NCI-H1048 (cell line): ENCODE measurements around the gene ITGA6.

Experiments
- DNase-seq: peaks from one replicate; lab custom pipeline; 2025; lab: John Stamatoyannopoulos, UW

The ITGA6 gene

DNA sequence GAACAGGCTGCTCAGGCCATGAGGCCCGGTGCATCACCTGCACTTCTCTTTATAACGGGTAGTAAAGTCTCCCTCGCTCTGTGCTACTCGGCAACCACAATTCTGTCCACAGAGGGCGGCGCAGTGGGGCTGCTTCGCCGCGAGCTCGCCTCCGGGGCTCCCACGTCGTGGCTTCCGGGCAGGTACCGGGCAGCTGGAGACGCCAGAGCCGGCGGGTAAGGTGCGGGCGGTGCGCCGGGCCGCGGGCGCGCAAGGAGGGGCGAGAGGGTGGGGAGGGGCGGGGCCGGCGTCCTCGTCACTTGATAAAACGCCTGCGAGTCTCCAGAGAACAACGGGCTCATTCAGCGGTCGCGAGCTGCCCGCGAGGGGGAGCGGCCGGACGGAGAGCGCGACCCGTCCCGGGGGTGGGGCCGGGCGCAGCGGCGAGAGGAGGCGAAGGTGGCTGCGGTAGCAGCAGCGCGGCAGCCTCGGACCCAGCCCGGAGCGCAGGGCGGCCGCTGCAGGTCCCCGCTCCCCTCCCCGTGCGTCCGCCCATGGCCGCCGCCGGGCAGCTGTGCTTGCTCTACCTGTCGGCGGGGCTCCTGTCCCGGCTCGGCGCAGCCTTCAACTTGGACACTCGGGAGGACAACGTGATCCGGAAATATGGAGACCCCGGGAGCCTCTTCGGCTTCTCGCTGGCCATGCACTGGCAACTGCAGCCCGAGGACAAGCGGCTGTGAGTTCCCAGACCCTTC, at the start of gene ITGA6:
TSS of gene ITGA6 (plus strand) at position 331 of the 734 bp plus-strand sequence.
- DNase-seq = peak; percentile 63

DNA sequence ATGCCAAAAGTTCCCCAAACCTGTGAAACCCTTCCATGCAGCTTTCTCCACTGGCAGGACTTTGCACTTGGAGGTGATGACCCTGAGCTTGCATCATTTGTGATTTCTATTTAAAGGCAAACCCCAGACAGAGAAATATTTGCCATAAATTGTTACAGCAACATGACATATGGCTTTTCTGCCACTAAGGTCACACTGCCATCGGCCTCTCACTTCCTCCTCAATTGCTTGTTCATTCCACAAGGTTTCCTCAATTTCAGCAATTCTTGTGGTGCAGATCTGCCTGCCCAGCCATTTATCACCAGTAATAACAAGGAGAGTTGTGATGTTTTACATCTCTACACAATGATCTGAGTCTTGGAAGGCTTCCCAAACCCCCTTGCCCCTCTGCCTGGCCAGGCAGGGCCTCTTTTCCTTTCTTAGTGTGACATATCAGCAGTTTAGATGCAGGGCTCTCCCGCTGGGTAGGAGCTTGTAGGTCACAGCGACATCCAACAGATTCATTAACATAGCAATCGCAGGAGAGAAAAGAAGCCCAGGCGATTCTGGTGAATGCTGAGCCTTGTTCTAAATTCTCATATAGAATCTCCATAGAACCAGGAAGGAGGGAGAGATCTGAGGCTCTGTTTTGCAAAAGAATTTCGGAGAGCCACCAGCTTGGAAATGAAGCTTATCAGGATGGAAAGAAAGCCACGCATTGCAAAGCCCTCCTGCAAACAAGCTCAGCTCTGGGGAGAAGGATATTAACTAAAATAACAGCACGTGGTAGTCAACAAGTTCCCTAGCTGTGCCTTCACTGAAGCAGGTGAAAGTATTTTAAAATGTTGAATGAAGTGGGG, 46.7 kb upstream of the ITGA6 start:
- no peak for DNase-seq

DNA sequence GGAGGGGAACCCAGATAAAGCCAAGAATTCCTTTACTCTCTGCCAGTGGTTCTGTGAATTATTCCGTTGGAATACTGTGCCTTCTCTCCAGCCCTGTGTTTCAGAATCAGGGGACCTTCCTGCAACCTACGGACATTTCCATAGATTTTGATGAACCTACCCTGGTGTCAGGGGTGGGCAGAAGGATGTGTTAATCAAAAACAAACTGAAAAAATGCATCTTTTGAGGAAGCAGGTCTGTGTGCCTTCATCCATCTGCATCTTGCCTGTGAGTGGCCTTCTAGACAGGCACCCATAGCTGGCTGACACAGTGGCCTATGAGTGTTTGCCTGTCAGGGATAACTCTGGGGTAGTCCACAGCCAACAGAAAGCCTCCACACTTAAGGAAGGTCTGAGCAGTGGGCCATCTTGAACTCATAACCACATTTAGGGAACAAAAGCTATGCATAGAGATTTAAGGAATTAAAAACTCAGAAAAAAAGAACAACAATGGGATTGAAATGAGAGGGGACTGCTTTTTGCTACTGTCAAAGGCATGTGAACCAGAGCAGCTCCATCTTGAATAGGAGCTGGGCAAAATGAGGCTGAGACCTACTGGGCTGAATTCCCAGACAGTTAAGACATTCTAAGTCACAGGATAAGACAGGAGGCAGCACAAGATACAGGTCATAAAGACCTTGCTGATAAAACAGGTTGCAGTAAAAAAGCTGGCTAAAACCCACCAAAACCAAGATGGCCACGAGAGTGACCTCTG, 45.9 kb upstream of the ITGA6 start:
- no peak for DNase-seq

DNA sequence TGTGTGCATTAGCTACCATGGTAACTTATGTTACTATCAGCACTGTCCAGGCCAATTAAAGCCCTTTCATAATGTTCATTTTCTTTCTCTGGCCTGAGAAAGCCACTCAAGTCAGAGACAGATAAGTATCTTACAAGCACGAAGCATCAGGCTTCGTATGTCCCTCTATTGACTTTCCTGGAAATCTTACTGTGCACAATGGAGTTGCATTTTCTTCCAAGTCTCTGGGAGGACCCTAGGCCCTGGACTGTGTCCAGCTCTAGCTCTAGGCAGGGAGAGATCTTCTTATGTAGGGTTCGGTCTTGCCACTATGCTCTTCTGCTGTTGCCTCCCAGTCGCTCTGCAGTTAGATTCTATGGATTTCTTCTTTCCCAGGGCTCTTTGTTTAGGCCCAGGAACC, 40.0 kb upstream of the ITGA6 start:
- DNase-seq = no peak

DNA sequence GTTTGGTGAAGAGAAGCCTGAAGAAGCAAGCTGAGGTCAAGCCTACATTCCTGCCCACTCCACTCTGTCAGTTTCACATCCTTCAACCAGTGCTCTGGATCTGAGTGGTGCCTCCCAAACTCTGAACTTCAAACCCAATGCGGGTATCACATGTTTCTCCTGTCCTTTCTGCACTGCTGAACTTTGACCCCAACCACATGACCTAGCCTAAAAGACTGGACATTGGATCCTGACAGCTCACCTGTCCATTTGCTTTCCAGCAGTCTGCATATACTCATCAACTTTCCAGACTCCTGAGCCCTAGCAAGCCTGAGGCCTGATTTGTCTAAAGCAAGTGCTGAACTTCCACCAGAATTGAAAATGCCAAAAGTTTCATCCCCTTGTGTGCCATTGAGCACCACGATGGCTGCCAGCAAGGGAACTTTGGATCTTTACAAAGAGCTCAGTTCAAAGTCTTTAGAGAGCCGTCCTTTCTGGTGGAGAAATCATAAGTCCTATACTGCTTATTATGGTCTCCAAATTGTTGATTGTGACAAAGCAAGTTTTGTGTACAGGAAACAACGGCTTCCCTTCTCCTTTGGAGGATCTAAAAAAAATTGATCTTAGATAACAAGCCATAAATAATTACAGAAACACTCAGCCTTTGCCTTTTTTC, 37.6 kb upstream of the ITGA6 start:
- no peak for DNase-seq

DNA sequence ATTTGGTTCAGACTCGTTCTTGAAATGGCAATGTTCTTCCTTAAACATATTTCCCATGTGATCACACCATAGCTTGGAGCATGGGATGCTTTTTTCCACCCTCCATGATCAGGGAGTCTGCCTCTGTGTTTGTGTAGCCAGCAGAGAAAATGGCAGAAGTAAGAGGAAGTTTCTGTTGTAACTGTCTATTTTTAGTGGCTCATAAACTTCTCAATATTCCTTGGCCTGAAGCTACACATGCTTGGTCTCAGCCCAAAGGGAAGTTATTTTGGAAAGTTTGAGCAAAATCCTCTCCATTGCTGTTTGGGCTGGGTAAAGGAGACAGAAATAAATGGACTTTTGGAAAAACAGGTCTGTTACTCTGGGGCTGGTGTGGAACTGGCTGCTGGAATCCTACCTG, 33.4 kb upstream of the ITGA6 start:
- no peak for DNase-seq

DNA sequence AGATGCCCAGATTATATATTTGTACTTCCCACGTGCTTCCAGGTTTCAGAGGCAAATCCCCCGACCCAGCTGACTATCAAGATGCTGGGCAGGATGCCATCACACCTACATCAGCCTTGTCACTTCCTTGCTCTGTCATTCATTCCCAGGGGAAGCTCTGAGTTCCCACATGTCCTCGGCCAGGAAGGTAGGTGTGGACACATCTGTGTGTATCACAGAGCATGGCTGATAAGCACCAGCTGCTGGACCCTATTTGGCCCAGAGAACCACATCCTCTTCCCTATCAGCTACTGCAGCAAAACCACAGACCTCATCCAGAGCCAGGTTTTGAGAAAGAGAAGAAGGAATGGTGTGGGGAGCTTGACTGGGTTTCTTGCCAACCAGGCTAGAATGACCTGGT, 31.9 kb upstream of the ITGA6 start:
- no peak for DNase-seq

DNA sequence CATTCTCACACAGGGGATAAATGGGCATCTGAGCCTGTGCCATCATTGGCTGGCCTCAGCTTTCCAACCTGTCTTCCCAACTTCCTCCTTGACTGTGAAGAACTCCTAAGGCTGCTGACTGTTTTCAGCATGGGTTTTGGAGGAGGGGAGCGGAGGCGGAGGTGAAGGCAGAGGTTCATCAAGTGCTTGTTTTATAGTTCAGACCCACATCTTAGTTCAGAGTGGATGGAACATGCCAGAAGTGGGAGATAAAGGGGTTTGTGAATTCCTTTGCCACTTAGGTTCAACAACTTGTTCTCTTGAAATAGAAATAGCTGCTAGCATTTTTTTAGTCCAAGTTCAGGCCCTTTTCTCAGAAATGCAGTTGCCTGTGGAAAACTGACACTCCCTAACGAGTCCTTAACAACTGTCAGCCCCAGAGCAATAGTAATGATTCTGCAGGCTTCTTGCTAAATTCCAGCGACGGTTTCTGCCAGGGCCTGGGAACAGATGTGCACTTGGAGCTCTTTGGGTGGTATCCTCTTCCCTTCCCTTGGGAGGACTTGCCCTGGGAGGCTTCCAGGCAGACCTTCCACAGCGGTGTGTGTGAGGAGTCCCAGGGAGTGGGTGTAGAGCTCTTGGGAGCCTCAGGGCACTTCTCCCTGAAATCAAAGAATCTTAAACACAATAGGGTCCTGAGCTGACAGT, 30.1 kb upstream of the ITGA6 start:
- no peak for DNase-seq

DNA sequence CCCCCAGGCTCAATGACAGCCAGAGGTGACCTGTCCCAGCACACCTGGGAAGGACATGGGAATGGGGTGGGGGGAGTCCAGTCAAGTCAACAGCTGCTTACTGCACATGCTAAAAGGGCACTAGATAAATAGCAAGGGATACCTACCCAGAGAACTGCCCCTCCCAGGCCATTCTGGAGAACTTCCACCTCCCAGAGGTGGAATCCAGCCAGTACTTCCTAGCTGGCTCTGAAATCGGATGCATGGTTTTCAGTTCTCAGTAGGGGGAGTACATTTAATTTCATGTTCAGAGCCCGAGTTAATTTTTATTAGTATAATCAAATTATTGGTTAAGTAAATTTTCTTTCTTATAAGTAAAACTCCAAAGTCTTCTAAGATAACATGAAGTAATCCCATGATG, 28.9 kb upstream of the ITGA6 start:
- no peak for DNase-seq

DNA sequence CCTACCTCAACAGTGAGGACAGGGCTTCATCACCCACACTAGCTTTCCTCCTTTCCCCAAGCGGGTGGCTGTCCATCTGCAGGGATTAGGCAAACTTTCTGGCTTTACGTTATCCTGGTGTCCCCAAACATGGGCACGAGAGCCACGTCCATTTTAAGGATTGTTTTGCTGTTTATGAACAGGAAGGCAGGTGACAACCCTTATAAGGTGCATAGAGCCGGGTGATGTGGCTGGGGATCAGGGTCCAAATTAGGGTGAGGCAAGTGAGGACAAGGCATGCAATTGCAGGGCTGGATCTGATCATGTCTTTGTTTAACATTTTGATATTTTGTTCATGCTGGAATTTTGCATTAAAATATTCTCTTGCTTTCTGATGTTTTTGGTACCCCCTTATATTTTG, 27.6 kb upstream of the ITGA6 start:
- no peak for DNase-seq

DNA sequence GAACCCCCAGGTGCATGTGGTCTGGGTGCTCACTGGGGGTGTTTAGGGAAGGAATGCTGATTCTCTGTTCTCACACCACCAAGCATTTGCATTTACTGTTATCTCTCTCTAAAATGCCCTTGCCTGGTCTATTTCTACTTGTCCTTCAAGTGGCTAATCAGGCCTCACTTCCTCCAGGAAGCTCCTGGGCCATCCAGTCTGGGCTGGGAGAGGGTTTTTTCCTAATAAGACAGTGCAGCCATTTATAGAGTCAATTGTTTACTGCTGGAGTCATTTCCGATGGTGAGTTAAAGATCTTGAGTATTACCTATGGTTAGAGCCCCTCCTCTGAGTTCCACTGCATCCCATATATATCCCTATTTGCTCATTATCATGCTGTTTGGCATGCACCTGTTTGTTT, 25.2 kb upstream of the ITGA6 start:
- no peak for DNase-seq

DNA sequence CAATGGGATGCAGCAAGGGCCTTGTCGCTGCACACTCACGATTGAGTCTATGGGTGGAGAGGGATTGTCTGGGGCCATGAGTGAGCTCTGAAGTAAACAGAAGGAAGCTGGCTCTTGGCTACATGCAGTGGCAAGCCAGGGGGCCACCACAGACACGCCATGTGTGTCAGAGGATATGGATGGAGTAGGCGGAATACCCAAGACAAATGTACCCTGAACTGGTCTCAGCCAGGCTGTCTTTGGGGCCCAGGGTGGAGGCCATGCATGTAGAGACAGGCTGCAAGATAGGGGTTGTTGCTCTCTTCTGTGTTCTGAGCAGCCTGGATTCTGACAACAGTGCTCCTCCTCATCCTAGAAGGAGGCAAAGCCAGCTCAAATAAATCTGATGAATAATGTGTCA, 24.0 kb upstream of the ITGA6 start:
- no peak for DNase-seq

DNA sequence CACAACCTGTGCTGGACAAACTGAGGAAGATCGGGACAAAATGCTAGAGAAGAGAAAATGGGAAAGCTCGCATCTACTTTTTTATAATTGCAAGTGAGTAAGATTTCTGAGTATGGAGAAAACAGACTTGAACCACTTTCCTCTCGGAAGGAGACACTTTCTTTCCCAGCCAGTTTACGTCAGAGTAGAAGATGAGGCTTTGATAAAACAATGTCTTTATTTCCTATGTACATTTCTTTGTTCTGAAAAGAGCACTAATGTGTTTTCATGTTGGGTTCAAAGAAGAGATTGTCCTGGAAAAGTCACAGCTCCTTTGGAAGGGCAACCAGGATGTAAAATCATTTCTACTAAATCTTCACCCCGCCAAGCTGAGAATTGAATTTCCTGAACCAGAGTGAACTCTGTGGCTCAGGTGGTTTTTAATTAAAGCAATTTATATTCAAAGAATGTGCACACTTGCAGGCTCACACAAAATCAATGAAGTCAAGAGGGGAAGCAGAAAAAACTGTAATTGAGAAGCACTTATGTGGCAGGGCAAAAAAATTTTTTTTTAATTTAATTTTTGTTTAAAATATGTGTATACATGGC, 23.4 kb upstream of the ITGA6 start:
- DNase-seq = no peak

DNA sequence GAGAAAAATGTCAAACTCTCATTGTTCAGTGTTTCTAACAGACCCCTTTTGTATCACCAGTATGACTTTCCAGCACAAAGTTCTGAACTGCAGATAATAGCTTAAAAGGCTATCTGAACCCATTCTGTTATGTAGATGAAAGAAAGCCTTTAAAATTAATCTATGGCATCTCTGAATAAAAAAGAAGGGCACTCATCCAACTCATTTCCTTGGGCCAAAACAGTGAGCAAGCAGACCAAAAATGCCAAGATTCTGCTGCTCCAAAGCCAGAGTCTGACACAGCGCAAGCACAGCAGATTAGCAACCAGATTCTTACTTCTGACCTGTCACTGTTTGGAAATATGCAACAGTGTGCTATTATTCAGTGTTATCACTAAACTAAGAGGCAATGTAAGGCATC, 22.6 kb upstream of the ITGA6 start:
- no peak for DNase-seq

DNA sequence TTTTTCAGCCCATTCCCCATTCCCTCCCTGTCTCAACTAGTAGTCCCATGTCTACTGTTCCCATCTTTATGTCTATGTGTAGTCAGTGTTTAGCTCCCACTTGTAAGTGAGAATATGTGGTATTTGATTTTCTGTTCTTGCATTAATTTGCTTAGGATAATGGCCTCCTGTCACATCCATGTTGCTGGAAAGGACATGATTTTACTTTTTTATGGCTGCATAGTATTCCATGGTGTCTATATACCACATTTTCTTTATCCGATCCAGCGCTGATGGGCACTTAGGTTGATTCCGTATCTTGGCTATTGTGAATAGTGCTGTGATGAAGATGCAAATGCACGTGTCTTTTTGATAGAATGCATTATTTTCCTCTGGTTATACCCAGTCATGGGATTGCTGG, 21.7 kb upstream of the ITGA6 start:
- DNase-seq = no peak

DNA sequence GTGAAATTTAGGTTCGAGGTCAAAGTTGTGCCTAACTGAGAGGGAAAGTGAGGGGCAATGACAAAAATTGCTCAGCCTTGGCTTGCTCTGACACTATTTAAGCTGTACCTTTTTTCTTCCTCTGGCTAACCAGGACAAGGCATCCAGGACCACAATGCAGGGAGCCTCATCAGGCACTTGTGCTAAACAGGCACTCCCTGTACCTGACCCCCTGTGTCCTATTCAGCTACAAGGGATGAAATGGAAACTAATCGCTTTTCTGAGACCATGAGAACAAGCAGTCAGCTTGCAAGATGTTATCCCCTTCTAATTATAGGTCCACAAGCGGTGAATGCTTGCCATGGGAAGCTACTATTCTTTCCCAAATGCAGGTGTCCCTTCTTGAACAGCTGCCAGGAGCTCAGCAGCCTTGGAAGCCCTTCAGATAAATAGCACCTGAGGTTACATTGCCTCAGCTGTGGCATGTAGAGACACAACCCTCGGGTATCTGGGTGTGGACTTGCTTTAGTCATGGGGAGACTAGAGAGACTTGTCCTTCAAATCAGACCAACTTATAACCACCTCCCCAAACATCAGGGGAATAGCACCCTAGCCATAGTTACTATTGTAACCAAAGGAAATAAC, 19.1 kb upstream of the ITGA6 start:
- no peak for DNase-seq

DNA sequence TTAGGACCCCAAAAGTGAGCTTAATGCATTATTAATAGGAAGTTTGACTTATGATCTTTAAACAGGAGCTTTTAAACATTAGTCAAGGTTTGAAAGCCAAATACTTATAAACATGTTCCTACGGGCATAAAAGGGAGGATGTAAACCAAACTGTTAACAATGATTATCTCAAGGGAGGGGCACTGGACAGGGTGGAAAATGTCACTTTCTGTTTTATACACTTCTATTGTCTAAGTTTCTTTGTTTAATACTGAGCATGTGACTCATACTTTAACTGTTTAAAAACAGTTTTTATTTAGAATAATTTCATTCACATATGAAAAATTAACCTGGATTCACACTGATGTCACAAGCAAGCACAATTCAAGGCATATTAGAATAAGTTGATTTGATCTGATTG, 18.3 kb upstream of the ITGA6 start:
- DNase-seq = no peak

DNA sequence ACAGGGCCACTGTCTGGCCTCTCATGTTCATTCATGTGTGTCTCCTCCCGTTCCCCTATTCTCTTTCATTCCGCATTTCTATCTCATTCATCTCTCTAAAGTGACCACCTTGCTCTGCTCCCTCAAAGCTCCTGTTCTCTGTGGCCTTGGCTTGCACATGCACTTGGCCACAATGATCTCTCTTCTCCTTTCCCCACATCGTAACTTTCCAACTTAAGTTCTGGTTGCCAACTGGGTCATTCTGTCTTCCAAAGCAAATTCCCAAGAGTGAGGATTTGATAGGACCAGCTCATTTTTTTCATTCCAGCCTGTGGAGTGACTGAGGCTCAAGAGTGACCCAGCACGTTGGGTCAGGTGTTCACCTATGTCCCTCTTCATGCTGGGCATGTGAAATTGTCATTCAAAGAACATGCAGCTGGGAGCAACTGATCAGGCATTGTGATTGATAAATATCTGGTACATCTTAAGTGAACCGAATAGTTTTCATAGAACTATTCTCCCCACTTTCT, 14.3 kb upstream of the ITGA6 start:
- no peak for DNase-seq

DNA sequence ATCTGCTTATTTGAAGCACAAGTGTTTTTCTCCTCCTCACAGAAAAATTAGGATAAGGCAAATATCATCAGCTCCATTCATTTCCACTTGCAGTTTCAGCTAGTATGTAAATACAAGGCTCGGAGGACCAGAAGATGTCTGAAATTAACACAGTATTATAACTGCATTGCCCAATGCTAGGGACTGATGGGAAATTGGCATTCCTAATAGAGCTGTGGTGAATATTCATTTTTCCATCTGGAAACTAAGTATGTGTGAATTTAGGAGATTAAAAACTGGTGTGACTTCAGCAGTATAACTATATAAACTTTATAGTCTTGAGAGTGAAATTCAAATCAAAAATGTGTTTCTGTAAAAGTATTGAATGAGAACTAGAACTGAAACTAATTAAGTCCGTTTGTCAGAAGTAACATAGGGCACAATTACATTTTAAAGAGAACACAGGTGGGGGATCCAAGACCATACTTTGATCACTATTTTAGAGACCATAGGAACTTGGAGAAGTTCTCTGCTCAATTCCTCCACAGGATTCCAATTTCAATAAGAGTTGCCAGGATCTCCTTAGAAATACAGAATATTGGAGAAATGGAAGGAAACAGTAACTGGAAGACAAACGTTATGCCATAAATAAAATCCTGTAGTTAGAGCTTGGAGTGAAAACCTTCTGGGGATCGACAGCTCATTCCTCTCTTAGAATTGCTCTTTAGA, 12.1 kb upstream of the ITGA6 start:
- no peak for DNase-seq

DNA sequence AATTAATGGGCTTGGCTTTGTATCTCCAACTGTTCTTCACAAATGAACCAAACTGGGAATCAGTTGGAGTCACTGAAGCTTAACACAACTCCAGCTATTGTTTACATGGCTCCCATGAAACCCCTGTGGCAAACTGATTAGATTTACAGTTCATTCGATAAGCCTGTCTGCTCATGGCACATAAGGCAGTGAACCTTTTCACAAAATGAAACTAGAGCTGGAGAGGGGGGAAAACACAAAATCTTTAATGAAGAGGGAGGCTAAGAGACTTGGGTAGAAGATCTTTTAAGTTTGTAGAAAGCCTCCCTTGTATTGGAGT, 11.6 kb upstream of the ITGA6 start:
- DNase-seq = no peak
